Activated B cell treated with CpG ODN at 0.5 μM for 24 hours (primary cell): ENCODE results near the gene NANOS2. TPM values are rescaled to one million over a fixed set of nuclear protein-coding genes. Genes with fewer than 3 reads are reported as not detected.

Source experiments
- ATAC-seq: fragments of 200-7000 bp; cut with Tn5 transposase; one replicate; pipeline ENCODE4 v1.10.0; 2021; ENCODE audit warnings: low read depth, mild to moderate bottlenecking, moderate library complexity
- CTCF ChIA-PET: fragments of 350-600 bp; sonication (Branson Sonifier 250); formaldehyde crosslinking; loops from one replicate; lab custom pipeline; 2021; ENCODE audit warnings: antibody characterized with exemption; lab: Charles Lee
- POLR2A ChIA-PET: fragments of 350-600 bp; sonication (Branson Sonifier 250); formaldehyde crosslinking; loops from one replicate; lab custom pipeline; 2021; ENCODE audit warnings: antibody characterized with exemption; lab: Charles Lee
- DNase-seq: peaks from one replicate; pipeline ENCODE4 v3.0.0; 2022
- H3K27ac Mint-ChIP-seq: one replicate; pipeline ENCODE4 v1.8.0; 2020; ENCODE audit warnings: mixed read lengths
- H3K27me3 Mint-ChIP-seq: one replicate; pipeline ENCODE4 v1.8.0; 2021; ENCODE audit warnings: mixed read lengths
- H3K36me3 Mint-ChIP-seq: one replicate; pipeline ENCODE4 v1.8.0; 2021; ENCODE audit warnings: low read depth, mixed read lengths
- H3K4me1 Mint-ChIP-seq: one replicate; pipeline ENCODE4 v1.8.0; 2021; ENCODE audit warnings: mixed read lengths
- H3K4me3 Mint-ChIP-seq: one replicate; pipeline ENCODE4 v1.8.0; 2020; ENCODE audit warnings: mild to moderate bottlenecking, mixed read lengths
- H3K9me3 Mint-ChIP-seq: one replicate; pipeline ENCODE4 v1.8.0; 2020; ENCODE audit warnings: mixed read lengths
- CTCF ChIP-seq: fragments of 200-600 bp; IDR thresholded peaks from one replicate; pipeline ENCODE4 v1.8.0; 2022; ENCODE audit warnings: antibody characterized with exemption, mild to moderate bottlenecking
- intact Hi-C: fragments of 100-400 bp; cut with micrococcal nuclease; formaldehyde crosslinking; loops from one replicate; pipeline ENCODE4 v1.15.1; 2024
- total RNA-seq: library from RNA; stranded (reverse); gene quantifications from 2 replicates; pipeline ENCODE4 v1.2.3, GENCODE V29; 2022

The NANOS2 gene
- total RNA-seq, 1 donor from 2014 or later, result not detected

DNA sequence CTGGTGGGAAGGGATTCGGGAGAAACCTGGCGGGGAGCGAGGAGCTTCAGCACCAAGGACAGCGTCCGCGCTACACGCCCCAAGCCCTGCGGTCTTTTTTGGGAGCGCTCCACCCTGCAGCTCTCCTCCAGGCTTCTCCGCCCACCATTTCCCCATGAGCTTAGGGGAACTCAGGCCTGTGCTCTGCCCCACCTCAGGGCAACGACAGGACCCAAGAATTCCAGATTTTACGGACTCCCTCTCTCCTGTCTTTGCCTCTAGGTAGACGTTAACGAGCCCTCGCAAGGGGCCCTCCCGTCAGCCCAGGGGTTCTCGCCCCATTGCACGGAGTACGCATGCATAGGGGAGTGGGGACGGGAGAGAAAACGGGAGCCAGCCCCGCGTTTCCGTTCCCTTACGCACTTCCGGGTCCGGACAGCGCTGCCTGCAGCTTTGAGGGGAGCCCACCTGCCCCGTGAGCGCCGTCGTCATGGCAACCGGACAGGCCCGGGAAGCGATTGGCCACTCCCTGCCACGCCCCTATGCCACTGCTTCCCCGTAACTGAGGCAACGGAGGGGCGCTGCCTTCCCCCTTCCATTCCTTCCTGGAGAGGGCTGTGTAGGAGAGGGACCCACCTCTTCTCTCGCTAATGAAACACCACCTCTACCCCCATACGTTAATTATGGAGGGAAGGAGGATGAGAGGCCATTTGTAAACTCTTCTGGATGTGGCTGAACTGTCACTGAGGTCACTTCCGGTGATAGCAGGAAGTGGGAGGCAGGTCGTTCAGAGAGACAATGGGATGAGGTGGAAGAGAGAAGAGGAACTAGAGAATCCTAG, 38.3 kb upstream of the NANOS2 start:
- Mint-ChIP-seq H3K27ac (no peak overlapping the region), H3K4me3 (peak overlapping the region; percentile 75), H3K36me3 (no peaks in the 10 kb centered on the region), H3K27me3 (peaks cover 22% of the 10 kb centered on the region), H3K4me1 (peaks cover 9% of the 10 kb centered on the region), H3K9me3 (peaks cover 5% of the 10 kb centered on the region)
- ChIA-PET CTCF (interaction anchor here (0.8 kb wide), 1 partner anchor 53 kb away, joined by 3 read pairs; no protein-coding TSS in a partner anchor), POLR2A (interaction anchor here (0.6 kb wide), 1 partner anchor 98 kb away, joined by 4 read pairs; no protein-coding TSS in a partner anchor)
- intact Hi-C loops, result no loop called here
- DNase-seq, result no peak
- ATAC-seq, result peak; percentile 7
- no peak for TF ChIP-seq CTCF

GRCh38 chr19:45952341-45952685, 37.7 kb upstream of the NANOS2 start:
- Mint-ChIP-seq H3K27ac (no peak overlapping the region), H3K9me3 (peaks cover 5% of the 10 kb centered on the region), H3K36me3 (no peaks in the 10 kb centered on the region), H3K27me3 (peaks cover 22% of the 10 kb centered on the region), H3K4me1 (peaks cover 9% of the 10 kb centered on the region), H3K4me3 (no peak overlapping the region)
- POLR2A ChIA-PET, result no interaction called here
- intact Hi-C loops, result no loop called here
- CTCF ChIA-PET, result no interaction called here
- DNase-seq (no peak), ATAC-seq (no peak)
- no peak for TF ChIP-seq CTCF

DNA sequence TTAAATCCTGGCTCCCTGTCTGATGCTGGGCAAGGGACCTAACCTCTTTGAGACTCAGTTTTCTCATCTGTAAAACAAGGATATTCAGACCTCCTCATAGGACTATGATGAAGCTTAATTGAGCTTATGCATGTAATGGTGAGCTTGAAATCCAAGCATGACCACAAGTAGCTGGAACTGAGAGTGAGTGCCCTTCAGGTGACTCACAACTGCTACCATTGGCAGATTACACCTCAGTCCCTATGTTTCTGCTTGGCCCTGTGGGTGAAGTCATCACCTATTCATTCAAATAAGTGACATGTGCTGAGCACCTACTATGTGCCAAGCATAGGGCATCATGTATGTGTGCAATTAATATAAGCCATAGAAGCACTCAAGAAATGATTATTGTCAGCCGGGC, 33.3 kb upstream of the NANOS2 start:
- Mint-ChIP-seq H3K9me3 (peaks cover 2% of the 10 kb centered on the region), H3K36me3 (no peaks in the 10 kb centered on the region), H3K4me1 (peaks cover 5% of the 10 kb centered on the region), H3K4me3 (no peak overlapping the region), H3K27me3 (peaks cover 21% of the 10 kb centered on the region), H3K27ac (no peak overlapping the region)
- ChIA-PET CTCF (no interaction called here), POLR2A (no interaction called here)
- DNase-seq (no peak), ATAC-seq (no peak)
- no peak for TF ChIP-seq CTCF
- intact Hi-C loops, result no loop called here

- H3K27ac Mint-ChIP-seq, result no peak overlapping the region
- ATAC-seq, result no peak
- no peaks in the 10 kb centered on the region for H3K4me1 Mint-ChIP-seq
- CTCF ChIA-PET, result no interaction called here
- no peaks in the 10 kb centered on the region for H3K36me3 Mint-ChIP-seq
- peaks cover 43% of the 10 kb centered on the region for H3K27me3 Mint-ChIP-seq
- DNase-seq, result no peak
- H3K9me3 Mint-ChIP-seq, result no peaks in the 10 kb centered on the region
- H3K4me3 Mint-ChIP-seq, result no peak overlapping the region
- POLR2A ChIA-PET, result no interaction called here
- intact Hi-C loops, result no loop called here
- TF ChIP-seq CTCF, result no peak
These were observed 25.9 kb upstream of the NANOS2 start for GRCh38 chr19:45940515-45940805.

DNA sequence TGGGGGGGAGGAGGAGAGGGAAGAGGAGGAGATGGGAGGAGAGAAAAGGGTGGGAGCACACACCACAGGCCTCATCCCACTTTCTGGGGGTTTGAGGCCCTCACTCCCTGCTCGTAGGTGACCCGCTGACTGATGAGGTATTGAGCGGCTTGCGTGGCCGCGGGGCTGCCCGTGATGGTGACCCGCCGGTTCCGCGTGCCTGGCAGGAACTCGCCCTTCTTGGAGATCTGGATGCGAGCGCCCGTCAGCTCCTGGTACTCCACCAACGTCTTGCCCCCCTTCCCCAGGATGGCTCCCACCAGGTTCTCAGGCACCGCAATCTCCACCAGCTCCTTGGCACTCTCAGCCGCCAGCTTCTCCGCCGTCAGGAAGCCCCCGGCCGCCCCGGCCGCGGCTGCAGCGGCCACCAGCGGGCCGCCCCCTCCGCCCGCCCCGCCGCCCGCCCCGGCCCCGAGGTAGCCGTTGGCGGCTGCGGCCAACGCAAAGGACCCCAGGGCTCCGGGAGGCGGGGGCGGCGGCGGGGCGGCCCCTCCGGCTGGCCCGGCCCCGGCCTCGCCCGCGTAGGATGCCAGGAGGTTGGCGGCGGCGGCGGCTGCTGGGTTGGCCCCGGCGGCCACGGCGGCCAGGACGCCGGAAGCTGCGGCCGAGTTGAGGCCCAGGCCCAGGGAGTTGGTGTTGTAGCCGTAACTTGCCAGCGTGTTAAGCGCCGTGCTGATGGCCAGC, 25.4 kb upstream of the NANOS2 start:
- Mint-ChIP-seq H3K27ac (no peak overlapping the region), H3K27me3 (peaks cover 45% of the 10 kb centered on the region), H3K36me3 (no peaks in the 10 kb centered on the region), H3K4me1 (no peaks in the 10 kb centered on the region), H3K4me3 (no peak overlapping the region), H3K9me3 (no peaks in the 10 kb centered on the region)
- ChIA-PET POLR2A (no interaction called here), CTCF (no interaction called here)
- TF ChIP-seq CTCF, result no peak
- ATAC-seq (no peak), DNase-seq (no peak)
- intact Hi-C loops, result no loop called here
